Right ventricle myocardium inferior (tissue), 1 donor: ENCODE measurements around the gene LPCAT2. TPM values are rescaled to one million over a fixed set of nuclear protein-coding genes. Genes with fewer than 3 reads are reported as not detected.
A peak's percentile ranks its signal among the peaks of the same experiment; 100 is the strongest.

Source experiments
- ATAC-seq: fragments of 200-7000 bp; cut with Tn5 transposase; one replicate; pipeline ENCODE4 v1.9.1; 2020; ENCODE audit warnings: mild to moderate bottlenecking, moderate library complexity
- DNase-seq: peaks from one replicate; pipeline ENCODE4 v3.0.0; 2021; ENCODE audit errors: missing footprints
- intact Hi-C: fragments of 100-400 bp; cut with DNase I; formaldehyde crosslinking; loops from one replicate; pipeline ENCODE4 v1.11.0; 2022
- total RNA-seq: library from RNA; stranded (reverse); fragmentation: NEBNext Ultra II Directional; extraction: Animal tissue kit (Norgen Biotek cat#: 25700); gene quantifications from one replicate; pipeline ENCODE4 v1.2.1, GENCODE V29; 2021
- donor health status: DM: no; HTN: yes; CAD: no; lungs with severe emphysema.

The LPCAT2 gene
- total RNA-seq, 1 donor from 2014 or later: 8.6 TPM

DNA sequence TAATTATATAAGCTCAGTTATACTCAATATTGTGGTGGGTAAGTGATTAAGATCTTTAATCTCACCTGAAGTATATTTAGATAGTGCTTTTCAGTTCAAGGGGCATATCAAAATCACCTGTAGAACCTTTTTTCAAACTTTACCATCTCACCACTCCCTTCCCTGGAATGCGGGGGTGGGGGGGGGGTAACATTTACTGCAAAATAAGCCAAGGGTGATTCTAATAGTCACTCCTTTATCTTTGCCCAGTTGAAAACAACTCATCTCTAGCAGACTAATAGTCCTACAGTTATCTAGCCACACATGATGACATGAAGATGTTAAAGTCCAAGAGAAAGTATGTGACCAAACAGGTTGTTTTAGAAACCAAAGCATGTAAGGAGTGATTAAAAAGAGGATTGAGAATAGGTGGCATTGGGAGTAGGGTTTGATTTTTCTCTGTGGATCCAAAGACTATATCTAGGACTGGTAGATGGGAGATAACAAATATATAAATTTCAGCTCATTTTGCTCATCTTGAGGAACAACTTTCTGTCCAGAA, 21.5 kb downstream of the LPCAT2 start:
- intact Hi-C loops: no loop called here
- ATAC-seq (no peak), DNase-seq (no peak)

GRCh38 chr16:55532227-55532626, 23.4 kb downstream of the LPCAT2 start:
- DNase-seq: no peak
- intact Hi-C loops: no loop called here
- no peak for ATAC-seq

DNA sequence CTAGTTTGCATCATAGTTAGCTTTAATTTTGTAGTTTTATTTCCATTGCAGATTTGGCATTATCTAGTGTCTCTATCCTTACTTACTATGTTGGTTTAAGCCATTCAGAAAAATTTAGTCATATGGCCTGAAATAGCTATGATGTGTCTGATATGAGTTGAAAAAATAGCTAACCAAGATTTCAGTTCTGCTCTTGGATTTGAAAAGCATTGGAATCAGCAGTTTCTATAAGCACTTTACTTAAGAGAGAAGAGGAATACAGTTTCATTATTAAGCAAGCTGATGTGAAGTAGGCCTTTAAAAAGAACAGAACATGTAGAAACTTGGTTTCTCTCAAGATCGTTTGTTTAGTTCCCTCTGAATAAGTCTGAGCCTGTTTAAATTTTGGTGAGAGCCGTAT, 25.9 kb downstream of the LPCAT2 start:
- intact Hi-C loops: no loop called here
- ATAC-seq (no peak), DNase-seq (no peak)

GRCh38 chr16:55539049-55539448, 30.2 kb downstream of the LPCAT2 start:
- intact Hi-C loops: no loop called here

DNA sequence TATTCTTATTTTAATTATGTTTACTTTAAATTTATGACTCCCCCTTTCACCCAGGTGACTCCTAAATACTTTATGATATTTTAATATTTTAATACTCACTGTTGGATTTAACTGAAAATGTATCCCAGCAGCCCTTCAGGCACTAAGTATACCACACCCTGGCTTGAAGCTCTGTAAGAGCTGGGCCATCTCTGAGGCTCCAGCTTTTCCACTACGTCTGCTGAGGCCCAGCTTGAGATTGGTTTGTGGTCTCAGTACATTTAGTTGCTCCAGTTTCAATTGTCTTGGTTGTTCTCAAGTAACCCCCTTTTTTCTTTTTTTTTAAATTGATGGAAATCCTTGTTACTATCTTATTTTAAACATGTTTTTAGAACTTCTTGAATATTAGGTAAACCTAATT, 30.6 kb downstream of the LPCAT2 start:
- no peak for DNase-seq
- ATAC-seq: peak; percentile 73
- intact Hi-C loops: no loop called here

More at GRCh38 chr16:55539049-55539448, 30.2 kb downstream of the LPCAT2 start:
- ATAC-seq (peak; percentile 50), DNase-seq (no peak)

- ATAC-seq (no peak), DNase-seq (no peak)
- intact Hi-C loops: loop anchor here (5.0 kb wide), 2 partner anchors 43 to 162 kb away; no protein-coding TSS in a partner anchor
These were observed 31.3 kb downstream of the LPCAT2 start for GRCh38 chr16:55540221-55540620.

GRCh38 chr16:55542459-55543082, 33.7 kb downstream of the LPCAT2 start:
- DNase-seq (no peak), ATAC-seq (peak; percentile 33)
- intact Hi-C loops: loop anchor here (1.0 to 5.0 kb wide), 3 partner anchors 45 to 160 kb away; no protein-coding TSS in a partner anchor

DNA sequence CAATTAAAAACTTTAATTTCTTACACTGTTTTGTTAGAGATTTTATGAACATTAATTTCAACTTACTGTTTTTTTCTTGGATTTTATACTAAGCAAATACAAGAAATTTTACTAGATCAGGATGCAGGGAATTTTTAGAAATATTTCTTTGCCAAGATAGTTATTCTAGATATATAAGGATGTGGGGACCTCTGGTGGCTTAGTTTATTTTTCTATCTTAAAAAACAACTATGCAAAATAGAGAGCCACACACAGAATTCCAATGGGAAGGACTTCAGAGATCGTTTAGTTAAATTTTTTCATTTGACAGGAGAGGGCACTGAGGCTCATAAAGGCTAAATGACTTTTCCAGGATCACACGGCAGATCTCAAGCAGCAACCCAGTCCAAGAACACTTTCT, 34.6 kb downstream of the LPCAT2 start:
- no peak for ATAC-seq
- DNase-seq: no peak
- intact Hi-C loops: loop anchor here (5.0 kb wide), 2 partner anchors 46 to 159 kb away; no protein-coding TSS in a partner anchor

DNA sequence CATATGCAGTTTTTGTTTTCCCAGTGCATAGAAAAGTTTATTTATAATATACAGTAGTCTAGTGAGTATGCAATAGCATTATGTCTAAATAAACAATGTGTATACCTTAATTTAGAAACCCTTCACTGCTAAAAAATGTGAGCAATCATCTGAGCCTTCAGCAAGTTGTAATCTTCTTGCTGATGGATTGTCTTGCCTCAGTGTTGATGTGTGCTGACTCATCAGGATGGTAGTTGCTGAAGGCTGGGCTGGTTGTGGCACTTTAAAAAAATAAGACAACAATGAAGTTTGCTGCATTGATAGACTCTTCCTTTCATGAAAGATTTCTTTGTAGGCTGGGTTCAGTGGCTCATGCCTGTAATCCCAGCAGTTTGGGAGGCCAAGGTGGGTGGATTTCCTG, 43.7 kb downstream of the LPCAT2 start:
- no peak for ATAC-seq
- no peak for DNase-seq
- intact Hi-C loops: no loop called here

- intact Hi-C loops: no loop called here
- DNase-seq (no peak), ATAC-seq (no peak)
These were observed 46.6 kb downstream of the LPCAT2 start for GRCh38 chr16:55555436-55555835.

- DNase-seq: no peak
- ATAC-seq: no peak
- intact Hi-C loops: no loop called here
These were observed 48.3 kb downstream of the LPCAT2 start for GRCh38 chr16:55557186-55557585.

DNA sequence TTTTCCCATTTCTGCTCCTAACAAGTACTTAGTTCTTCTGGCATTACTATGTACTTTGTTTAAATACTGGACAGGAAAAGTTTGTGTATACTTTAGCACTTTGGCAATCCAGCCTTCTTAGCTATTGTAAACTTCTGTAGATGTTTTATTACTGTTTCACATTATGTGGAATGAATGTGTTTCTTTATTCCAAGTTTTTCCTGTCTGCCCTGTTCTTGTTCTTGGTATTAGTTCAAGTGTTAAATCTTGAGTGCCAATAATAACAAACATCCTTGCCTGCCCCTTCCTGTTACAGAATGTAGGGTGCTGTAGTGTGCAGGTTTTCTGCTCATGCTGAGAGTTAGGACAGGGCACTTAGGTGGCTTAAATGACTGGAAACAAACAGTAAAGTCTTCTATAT, 50.4 kb downstream of the LPCAT2 start:
- intact Hi-C loops: no loop called here
- DNase-seq (no peak), ATAC-seq (peak; percentile 64)

DNA sequence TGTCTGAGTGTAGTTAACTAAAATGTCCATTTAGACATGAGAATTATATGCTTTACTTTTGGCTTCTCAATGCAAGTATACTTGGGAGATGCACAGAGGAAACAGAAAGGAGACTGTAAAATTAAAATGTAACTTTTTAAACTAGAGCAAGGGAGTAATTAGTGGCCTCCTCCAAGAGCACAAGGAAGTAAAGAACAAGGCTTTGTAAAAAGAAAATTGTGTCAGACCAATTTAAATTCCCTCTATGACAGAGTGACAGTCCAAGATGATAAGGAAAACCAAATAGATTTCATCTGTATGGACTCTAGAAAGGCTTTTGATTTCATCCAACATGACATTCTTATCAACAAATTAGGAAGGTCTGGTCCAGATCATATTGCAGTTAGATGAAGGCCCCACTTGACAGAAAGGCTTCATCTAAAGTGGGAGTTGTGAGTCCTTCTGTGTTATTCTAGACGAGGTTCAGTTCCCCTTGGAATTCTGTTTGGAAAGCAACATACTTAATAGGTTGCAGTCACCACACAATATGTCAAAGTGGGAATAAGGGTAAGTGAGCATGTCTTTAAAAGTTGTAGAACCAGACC, 51.2 kb downstream of the LPCAT2 start:
- ATAC-seq (no peak), DNase-seq (no peak)
- intact Hi-C loops: no loop called here

DNA sequence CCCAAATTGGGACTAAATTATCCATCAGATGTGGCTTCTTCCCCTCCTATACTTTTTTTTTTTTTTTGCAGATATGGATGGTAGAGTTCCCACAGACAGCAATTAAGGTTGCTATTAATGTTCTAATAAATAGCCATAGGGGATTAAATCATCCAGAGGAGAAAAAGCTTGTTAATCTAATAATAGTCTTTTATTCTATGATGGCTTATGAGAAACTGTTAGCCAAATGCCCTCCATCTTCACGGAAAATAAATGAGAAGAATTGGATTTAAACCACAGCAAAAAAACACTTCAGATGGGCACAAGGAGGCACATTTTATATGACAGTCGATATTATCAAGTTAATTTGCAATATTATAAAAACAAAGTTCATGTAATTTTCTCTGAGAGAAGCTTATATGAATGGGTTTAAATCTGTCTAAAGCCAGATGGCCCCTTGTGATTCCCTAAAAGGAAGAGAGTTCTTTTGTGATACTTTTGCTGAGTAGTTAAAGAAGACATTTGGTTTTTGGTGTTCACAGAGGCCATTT, 52.5 kb downstream of the LPCAT2 start:
- intact Hi-C loops: no loop called here
- DNase-seq (no peak), ATAC-seq (no peak)

DNA sequence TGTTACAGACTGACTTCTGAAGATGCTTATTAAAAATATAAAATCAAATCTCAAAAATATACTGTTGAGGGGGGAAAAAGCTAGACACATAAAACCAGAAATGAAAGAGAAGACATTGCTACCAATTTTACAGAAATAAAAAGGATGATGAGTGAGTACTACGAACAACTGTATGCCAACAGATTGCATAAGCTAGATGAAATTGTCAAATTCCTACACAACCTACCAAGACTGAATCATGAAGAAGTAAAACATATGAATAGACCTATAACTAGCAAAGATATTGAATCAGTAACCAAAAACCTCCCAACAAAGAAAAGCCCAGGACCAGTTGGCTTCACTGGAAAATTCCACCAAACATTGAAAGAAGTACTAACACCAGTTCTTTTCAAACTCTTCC, 54.1 kb downstream of the LPCAT2 start:
- no peak for DNase-seq
- intact Hi-C loops: no loop called here
- ATAC-seq: no peak

DNA sequence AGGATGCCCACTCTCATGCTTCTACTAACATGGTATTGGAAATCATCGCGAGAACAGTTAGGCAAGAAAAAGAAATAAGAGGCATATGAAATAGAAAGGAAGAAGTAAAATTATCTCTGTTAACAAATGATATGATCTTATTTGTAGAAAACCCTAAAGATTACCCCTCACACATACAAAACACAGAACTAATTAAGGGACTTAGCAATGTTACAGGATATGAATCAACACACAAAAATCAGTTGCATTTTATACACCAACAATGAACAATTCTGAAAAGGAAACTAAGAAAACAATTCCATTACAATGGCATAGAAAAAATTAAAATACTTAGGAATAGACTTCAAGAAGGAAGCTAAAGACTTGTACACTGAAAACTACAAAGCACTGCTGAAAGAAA, 54.9 kb downstream of the LPCAT2 start:
- DNase-seq: no peak
- no peak for ATAC-seq
- intact Hi-C loops: no loop called here

DNA sequence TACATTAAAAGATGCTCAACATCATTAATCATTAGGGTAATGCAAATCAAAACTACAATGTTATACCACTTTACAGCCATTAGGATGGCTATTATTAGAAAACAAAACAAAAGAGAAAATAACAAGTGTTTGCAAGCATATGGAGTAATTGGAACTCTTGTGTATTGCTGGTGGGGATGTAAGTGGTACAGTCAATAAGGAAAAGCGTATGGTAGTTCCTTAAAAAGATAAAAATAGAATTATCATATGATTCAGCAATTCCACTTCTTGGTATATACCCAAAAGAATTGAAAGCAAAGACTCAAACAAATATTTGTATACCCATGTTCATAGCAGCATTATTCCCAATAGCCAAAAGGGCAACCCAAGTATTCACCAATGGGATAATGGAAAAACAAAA, 56.2 kb downstream of the LPCAT2 start:
- intact Hi-C loops: no loop called here
- DNase-seq (no peak), ATAC-seq (no peak)

GRCh38 chr16:55566432-55567175, 57.7 kb downstream of the LPCAT2 start, which contains the start of gene CAPNS2:
CAPNS2 (plus strand) TSS chr16:55566684; CDS start chr16:55566757, 73 bp downstream.
- intact Hi-C loops: no loop called here
- DNase-seq: no peak
- ATAC-seq: no peak

- DNase-seq: no peak
- peak; percentile 89 for ATAC-seq
- intact Hi-C loops: no loop called here
These were observed 58.5 kb downstream of the LPCAT2 start for GRCh38 chr16:55567382-55567781.
